GM12891 (cell line): ENCODE measurements around the gene IRF4.

Experiments used
- DNase-seq: peaks from one replicate; pipeline ENCODE4 v3.0.0; 2011; ENCODE audit warnings: low spot score; ENCODE audit not compliant: insufficient read length
- FAIRE-seq: peaks from 2 replicates; lab custom pipeline; 2011; peaks lifted over from hg19 to GRCh38; lab: Jason Lieb, UNC
- PAX5 ChIP-seq: IDR thresholded peaks from 2 replicates; pipeline ENCODE4 v1.6.1; 2011; ENCODE audit warnings: low read length, moderate library complexity, mild to moderate bottlenecking; ENCODE audit not compliant: insufficient read depth, severe bottlenecking
- POLR2A ChIP-seq: IDR thresholded peaks from 2 replicates; pipeline ENCODE4 v1.6.1; 2011; ENCODE audit warnings: low read depth, low read length, control low read depth
- POLR2AphosphoS5 ChIP-seq: IDR thresholded peaks from 2 replicates; pipeline ENCODE4 v1.6.1; 2011; ENCODE audit warnings: low read depth, low read length, control low read depth
- POU2F2 ChIP-seq: IDR thresholded peaks from 2 replicates; pipeline ENCODE4 v1.6.1; 2011; ENCODE audit warnings: low read depth, mild to moderate bottlenecking, control low read depth, low read length, moderate library complexity
- SPI1 ChIP-seq: IDR thresholded peaks from 2 replicates; pipeline ENCODE4 v1.6.1; 2011; ENCODE audit warnings: low read depth, low read length, control low read depth
- TAF1 ChIP-seq: IDR thresholded peaks from 2 replicates; pipeline ENCODE4 v1.6.1; 2011; ENCODE audit warnings: low read depth, low read length, control low read depth

The IRF4 gene

GRCh38 chr6:359261-360035 is 32.1 kb upstream of the IRF4 start:
- DNase-seq: no peak
- TF ChIP-seq POU2F2 (no peak), TAF1 (no peak), POLR2A (no peak)
- no peak for FAIRE-seq

GRCh38 chr6:360349-360748 is 31.2 kb upstream of the IRF4 start:
- DNase-seq (no peak), FAIRE-seq (no peak)
- no peak for TF ChIP-seq POU2F2
- no peak for TF ChIP-seq TAF1

- DNase-seq: no peak
- no peak for FAIRE-seq
- TF ChIP-seq TAF1 (no peak), POLR2AphosphoS5 (no peak), POLR2A (no peak), PAX5 (no peak), SPI1 (no peak), POU2F2 (no peak)
Measured at GRCh38 chr6:360764-361373, 30.7 kb upstream of the IRF4 start.

GRCh38 chr6:361411-362132 is 30.0 kb upstream of the IRF4 start:
- TF ChIP-seq POLR2AphosphoS5 (no peak), PAX5 (no peak), POU2F2 (no peak)
- FAIRE-seq (no peak), DNase-seq (no peak)

GRCh38 chr6:362231-362923 is 29.2 kb upstream of the IRF4 start:
- DNase-seq: no peak
- TF ChIP-seq PAX5 (no peak), POU2F2 (no peak), POLR2AphosphoS5 (no peak), SPI1 (no peak)
- no peak for FAIRE-seq

- no peak for TF ChIP-seq TAF1
- no peak for TF ChIP-seq SPI1
- TF ChIP-seq POLR2AphosphoS5: no peak
- no peak for TF ChIP-seq POLR2A
- FAIRE-seq: no peak
- no peak for DNase-seq
Measured at GRCh38 chr6:362924-363249, 28.7 kb upstream of the IRF4 start.

GRCh38 chr6:363291-363690 is 28.3 kb upstream of the IRF4 start:
- no peak for DNase-seq
- TF ChIP-seq POLR2A: no peak
- TF ChIP-seq PAX5: no peak
- no peak for TF ChIP-seq TAF1
- no peak for TF ChIP-seq POU2F2
- TF ChIP-seq SPI1: no peak
- FAIRE-seq: no peak

- TF ChIP-seq SPI1: no peak
- no peak for TF ChIP-seq TAF1
- no peak for DNase-seq
- FAIRE-seq: no peak
Measured at GRCh38 chr6:363909-364308, 27.6 kb upstream of the IRF4 start.

GRCh38 chr6:364609-365540 is 26.7 kb upstream of the IRF4 start:
- DNase-seq (no peak), FAIRE-seq (peak; percentile 45)
- peak; percentile 83 for TF ChIP-seq POU2F2
- TF ChIP-seq POLR2AphosphoS5: no peak
- no peak for TF ChIP-seq POLR2A
- TF ChIP-seq PAX5: peak; percentile 33
- no peak for TF ChIP-seq SPI1
- no peak for TF ChIP-seq TAF1

GRCh38 chr6:365835-366234 is 25.7 kb upstream of the IRF4 start:
- DNase-seq (no peak), FAIRE-seq (no peak)
- no peak for TF ChIP-seq POU2F2
- no peak for TF ChIP-seq POLR2A
- no peak for TF ChIP-seq TAF1
- TF ChIP-seq SPI1: no peak
- TF ChIP-seq POLR2AphosphoS5: no peak
- TF ChIP-seq PAX5: no peak
